HG03095 (cell line): ENCODE data around the gene PRKACA.

ENCODE experiments used
- ATAC-seq: cut with Tn5 transposase; IDR thresholded peaks from one replicate; pipeline ENCODE4 v1.9.1; 2021; ENCODE audit warnings: moderate library complexity; ENCODE audit not compliant: unreplicated experiment

The PRKACA gene

GRCh38 chr19:14073261-14073924, 44.2 kb downstream of the PRKACA start:
- ATAC-seq = no peak

- no peak for ATAC-seq
Measured at GRCh38 chr19:14072535-14073260, 44.9 kb downstream of the PRKACA start, which contains the start of gene MISP3. Gene MISP3 (plus strand): TSS chr19:14072786. CDS start chr19:14073310, 524 bp downstream.

- no peak for ATAC-seq
Measured at GRCh38 chr19:14070268-14071050, 47.1 kb downstream of the PRKACA start.

GRCh38 chr19:14066134-14066533, 51.4 kb downstream of the PRKACA start:
- no peak for ATAC-seq

DNA sequence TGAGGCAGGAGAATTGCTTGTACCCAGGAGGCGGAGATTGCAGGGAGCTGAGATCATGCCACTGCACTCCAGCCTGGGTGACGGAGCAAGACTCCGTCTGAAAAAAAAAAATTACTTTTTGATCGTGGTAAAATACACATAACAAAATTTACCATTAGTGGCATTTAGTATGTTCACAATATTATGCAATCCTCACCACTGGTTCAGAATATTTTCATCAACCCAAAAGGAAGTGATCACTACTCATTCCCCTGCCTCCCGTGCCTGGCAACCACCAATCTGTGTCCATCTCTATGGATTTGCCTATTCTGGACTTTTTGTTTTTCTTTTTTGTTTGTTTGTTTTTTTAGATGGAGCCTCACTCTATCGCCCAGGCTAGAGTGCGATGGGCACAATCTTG, 54.5 kb downstream of the PRKACA start:
- ATAC-seq = no peak

- no peak for ATAC-seq
Measured at GRCh38 chr19:14062558-14062855, 55.1 kb downstream of the PRKACA start.

- no peak for ATAC-seq
Measured at GRCh38 chr19:14061751-14062557, 55.6 kb downstream of the PRKACA start, which contains the start of gene PALM3. Gene PALM3 (minus strand): TSS chr19:14062076. CDS start chr19:14061980, 96 bp downstream.

DNA sequence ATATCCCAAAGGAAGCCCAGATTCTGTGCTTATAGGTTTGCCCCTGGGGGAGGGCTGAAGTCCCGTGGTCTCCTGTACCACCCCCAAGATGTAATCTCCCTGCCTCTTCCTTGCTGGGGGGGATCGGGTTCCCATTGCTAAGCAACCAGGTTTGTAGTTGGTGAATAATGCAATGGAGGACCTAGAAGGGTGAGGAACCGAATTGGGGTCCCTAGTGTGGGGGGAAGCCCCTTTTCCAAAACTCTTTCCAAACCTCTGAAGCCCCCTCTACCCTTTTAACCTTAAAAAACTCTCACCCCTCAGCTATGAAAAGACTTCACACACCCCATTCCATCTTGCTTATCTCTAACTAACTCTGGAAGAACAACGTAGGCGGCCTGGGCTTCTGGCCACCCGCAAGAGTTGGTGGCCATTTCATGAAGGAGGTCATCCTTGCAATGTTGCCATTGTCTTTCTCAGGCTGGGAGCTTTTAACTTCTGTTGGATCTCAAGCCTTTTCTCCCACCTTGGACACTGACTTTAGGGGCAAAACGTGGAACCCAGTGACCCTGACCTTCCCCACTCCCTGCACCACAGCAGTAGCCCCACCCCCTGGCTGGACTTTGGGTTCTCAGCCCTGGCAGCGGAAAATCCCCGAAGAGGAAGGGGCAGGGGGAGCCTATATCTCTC, 56.3 kb downstream of the PRKACA start:
- no peak for ATAC-seq

- no peak for ATAC-seq
Measured at GRCh38 chr19:14059652-14060155, 57.9 kb downstream of the PRKACA start.

DNA sequence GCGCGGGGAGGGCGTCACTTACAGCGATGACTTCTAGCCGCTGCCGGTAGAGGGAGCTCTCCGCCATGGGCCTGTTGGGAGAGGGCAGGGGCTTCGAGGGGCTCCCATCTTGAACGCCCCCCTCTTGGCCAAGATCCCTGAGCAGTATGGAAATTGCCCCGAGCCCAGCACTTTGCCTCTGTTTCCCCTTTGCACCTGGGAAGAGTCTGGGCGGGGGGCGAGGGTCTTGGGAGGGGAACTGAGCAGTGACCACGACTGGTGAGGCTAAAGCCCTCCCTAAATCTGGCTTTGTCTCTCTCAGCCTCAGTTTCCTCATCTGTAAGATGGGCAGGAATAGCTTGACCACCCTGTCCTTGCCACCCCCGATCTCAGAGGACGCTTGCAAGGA, 58.5 kb downstream of the PRKACA start:
- no peak for ATAC-seq

- no peak for ATAC-seq
Measured at GRCh38 chr19:14058182-14059092, 59.1 kb downstream of the PRKACA start.

- ATAC-seq = no peak
Measured at GRCh38 chr19:14056741-14057356, 60.7 kb downstream of the PRKACA start.

- ATAC-seq = no peak
Measured at GRCh38 chr19:14056069-14056666, 61.4 kb downstream of the PRKACA start.

GRCh38 chr19:14055396-14055795, 62.2 kb downstream of the PRKACA start:
- no peak for ATAC-seq

DNA sequence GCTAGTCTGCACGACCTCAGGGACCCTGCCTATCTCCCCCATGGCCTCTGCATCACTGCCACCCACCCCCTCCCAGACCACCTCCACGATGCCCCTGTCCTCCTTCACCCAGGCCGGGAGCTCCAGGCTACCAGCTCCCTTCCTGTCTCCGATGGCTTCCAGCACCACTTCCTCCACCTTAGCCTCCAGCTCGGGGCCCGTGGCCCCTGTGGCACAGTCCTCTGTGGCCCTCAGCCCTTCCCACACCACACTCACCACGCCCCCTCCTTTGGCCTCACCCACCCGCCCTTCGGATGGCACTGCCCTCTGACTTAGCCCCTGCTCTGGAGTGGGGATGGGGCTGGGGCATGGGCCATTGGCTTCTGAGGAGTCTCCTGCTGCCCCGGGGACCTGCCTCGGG, 62.8 kb downstream of the PRKACA start:
- no peak for ATAC-seq

DNA sequence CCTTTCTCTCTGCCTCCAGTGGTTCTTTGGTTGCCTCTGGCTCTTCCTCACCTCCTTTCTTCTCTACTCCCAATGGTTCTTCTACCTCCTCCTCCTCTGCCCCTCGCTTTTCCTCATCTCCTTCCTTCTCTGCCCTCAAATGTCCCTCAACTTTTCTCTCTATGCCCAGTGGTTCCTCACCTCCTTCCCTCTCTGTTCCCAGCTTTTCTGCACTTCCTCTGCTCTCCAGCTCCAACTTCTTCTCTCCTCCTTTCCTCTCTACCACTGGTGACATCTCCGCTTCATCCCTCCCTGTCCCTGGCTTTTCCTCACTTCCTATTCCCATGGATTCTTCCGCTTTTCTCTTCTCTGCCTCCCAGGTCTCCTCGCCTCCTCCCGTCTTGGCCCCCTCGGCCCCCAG, 63.5 kb downstream of the PRKACA start:
- ATAC-seq = no peak

DNA sequence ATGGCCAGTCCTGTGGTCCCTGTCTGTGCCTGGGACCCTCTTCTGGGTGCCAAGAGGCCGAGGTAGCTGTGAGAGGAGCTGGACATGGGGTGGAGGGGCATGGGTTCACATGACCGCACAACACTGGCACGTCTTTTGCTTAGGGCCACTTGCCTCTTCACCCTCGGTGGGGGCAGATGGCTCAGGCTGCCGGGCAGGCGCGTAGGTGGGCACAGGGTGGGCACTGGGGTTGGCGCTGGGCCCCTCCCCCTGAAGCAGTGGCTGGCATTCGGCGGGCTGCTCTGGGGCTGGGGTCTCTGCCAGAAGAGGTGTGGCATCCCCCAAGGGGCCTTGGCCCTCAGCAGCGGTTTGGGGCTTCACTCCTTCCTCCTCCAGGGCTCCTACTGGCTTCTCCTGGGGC, 64.1 kb downstream of the PRKACA start:
- no peak for ATAC-seq

- ATAC-seq = no peak
Measured at GRCh38 chr19:14053032-14053431, 64.5 kb downstream of the PRKACA start.
